Measurements from ENCODE around the gene GAK. TPM values are rescaled to one million over a fixed set of nuclear protein-coding genes. Genes with fewer than 3 reads are reported as not detected.

GAK gene
- total and polyA plus RNA-seq, 10 donors = 112 to 249 (median 190) TPM

- TF ChIP-seq POLR2AphosphoS5 (IDR thresholded peaks at IDR 0.05) (no peak), CTCF (IDR thresholded peaks at IDR 0.05 in 8 of 11, conservative IDR thresholded peaks at IDR 0.05 in 3 of 11) (no peak), POLR2A (IDR thresholded peaks at IDR 0.05) (no peak)
- Histone ChIP-seq H3K4me3 (no peak overlapping the region), H3K27me3 (replicated peaks in 1 of 7) (peaks cover 0 to 100% (median 48%) of the 10 kb centered on the region in 7 donors), H3K36me3 (no peaks in the 10 kb centered on the region), H3K4me1 (peaks cover 0 to 2% (median 1%) of the 10 kb centered on the region in 6 donors), H3K27ac (no peak overlapping the region), H3K9me3 (peaks cover 0 to 6% (median 0%) of the 10 kb centered on the region in 8 donors)
- no peak for DNase-seq
- WGBS, 5 donors = 77 to 84% (median 83%) methylated on average over 20 of the region's 20 CpGs
- intact Hi-C loops (cut with DNase I; ENCODE audit: low total_unique reads) = no loop called here
Measured at GRCh38 chr4:819401-820229, 112.5 kb downstream of the GAK start.

GRCh38 chr4:818106-818921 lies 113.8 kb downstream of the GAK start:
- intact Hi-C loops (cut with DNase I; ENCODE audit: low total_unique reads) = no loop called here
- no peak for TF ChIP-seq POLR2A (IDR thresholded peaks at IDR 0.05)
- TF ChIP-seq CTCF (IDR thresholded peaks at IDR 0.05 in 8 of 11, conservative IDR thresholded peaks at IDR 0.05 in 3 of 11) = no peak
- TF ChIP-seq POLR2AphosphoS5 (IDR thresholded peaks at IDR 0.05) = no peak
- Histone ChIP-seq H3K4me3 (no peak overlapping the region), H3K27ac (no peak overlapping the region), H3K9me3 (peaks cover 0 to 6% (median 0%) of the 10 kb centered on the region in 8 donors), H3K4me1 (no peaks in the 10 kb centered on the region), H3K27me3 (replicated peaks in 1 of 7) (peaks cover 0 to 100% (median 35%) of the 10 kb centered on the region in 7 donors), H3K36me3 (no peaks in the 10 kb centered on the region)
- DNase-seq = no peak
- 85 to 91% (median 86%) methylated on average over 34 to 42 of the region's 42 CpGs for WGBS, 5 donors

GRCh38 chr4:815464-816146 lies 116.5 kb downstream of the GAK start:
- H3K4me3 ChIP-seq = no peak overlapping the region
- TF ChIP-seq POLR2A (IDR thresholded peaks at IDR 0.05) (no peak), CTCF (IDR thresholded peaks at IDR 0.05 in 8 of 11, conservative IDR thresholded peaks at IDR 0.05 in 3 of 11) (no peak), POLR2AphosphoS5 (IDR thresholded peaks at IDR 0.05) (no peak)
- peak; percentile 17 for DNase-seq
- H3K9me3 ChIP-seq = peaks cover 0 to 6% (median 0%) of the 10 kb centered on the region in 8 donors
- no peak overlapping the region for H3K27ac ChIP-seq
- H3K36me3 ChIP-seq = no peaks in the 10 kb centered on the region
- H3K27me3 ChIP-seq (replicated peaks in 1 of 7) = peaks cover 0 to 95% (median 23%) of the 10 kb centered on the region in 7 donors
- intact Hi-C loops (cut with DNase I; ENCODE audit: low total_unique reads) = no loop called here
- no peaks in the 10 kb centered on the region for H3K4me1 ChIP-seq
- whole genome bisulfite sequencing, 5 donors = 27 to 38% (median 35%) methylated on average over 11 of the region's 11 CpGs

Measured in spleen (tissue), 11 donors.